ENCODE results near the gene MTA1.

MTA1 gene

DNA sequence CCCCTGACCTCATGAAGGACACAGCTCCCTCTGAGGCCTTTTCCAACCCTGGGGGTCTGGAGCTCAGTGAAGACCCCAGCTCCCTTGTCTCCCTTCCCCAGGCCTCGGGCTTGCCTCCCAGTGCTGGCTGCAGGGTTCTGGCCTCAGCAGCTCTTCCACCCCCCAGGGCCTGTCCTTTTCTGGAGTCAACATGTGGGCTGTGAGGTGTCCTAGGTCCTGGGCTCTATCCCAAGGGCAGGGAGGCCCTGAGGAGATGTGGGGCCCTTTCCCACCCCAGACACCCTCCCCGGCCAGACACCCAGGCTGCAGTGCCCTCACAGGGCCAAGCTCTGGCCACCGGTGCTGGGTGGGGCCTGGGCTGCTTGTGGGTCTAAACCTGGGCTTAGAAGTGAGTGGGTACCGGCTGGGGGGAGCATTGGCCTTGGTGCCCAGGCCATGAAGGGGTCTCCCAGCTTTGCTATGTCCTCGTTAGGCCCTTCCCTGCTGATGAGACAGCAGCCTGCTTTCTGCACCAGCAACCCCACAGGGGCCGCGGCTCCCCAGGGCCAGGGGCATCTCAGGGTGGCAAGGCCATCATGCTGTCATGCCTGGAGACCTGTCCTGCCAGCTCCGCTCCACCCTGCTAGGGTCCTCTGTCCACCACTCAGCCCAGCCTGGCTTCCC lies 52.3 kb downstream of the MTA1 start:
- DNase-seq (ENCODE audit: insufficient read length, low spot score): no peak
- TF ChIP-seq, protein P1, sequence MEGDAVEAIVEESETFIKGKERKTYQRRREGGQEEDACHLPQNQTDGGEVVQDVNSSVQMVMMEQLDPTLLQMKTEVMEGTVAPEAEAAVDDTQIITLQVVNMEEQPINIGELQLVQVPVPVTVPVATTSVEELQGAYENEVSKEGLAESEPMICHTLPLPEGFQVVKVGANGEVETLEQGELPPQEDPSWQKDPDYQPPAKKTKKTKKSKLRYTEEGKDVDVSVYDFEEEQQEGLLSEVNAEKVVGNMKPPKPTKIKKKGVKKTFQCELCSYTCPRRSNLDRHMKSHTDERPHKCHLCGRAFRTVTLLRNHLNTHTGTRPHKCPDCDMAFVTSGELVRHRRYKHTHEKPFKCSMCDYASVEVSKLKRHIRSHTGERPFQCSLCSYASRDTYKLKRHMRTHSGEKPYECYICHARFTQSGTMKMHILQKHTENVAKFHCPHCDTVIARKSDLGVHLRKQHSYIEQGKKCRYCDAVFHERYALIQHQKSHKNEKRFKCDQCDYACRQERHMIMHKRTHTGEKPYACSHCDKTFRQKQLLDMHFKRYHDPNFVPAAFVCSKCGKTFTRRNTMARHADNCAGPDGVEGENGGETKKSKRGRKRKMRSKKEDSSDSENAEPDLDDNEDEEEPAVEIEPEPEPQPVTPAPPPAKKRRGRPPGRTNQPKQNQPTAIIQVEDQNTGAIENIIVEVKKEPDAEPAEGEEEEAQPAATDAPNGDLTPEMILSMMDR (IDR thresholded peaks at IDR 0.05; ENCODE audit: insufficient read depth, missing control alignments): no peak
- no peak for FAIRE-seq

DNA sequence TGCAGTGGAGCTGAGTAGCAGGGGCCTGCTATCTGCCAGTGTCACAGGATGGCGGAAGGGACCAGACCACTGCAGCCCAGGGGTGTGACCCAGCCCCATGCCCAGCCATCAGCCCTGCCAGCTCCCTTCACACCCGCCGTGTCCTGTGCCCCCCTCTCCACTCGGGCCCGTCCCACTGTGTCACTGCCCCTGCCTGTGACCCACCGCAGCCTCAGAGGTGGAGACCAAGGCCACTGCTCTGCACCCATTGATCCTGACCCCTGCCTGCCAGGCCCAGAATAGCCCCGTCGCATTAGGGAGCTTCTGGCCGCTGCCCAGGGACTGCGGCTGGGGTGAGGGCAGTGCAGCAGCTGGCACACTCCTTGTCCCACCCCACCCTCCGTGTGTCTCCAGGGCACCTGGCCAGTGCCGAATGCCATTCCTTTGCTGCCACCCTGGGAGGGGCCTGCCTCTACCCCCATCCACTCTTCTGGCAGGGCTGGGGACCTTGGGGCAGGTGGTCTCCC lies 52.9 kb downstream of the MTA1 start:
- DNase-seq (ENCODE audit: insufficient read length, low spot score): no peak
- TF ChIP-seq, protein P1 (IDR thresholded peaks at IDR 0.05; ENCODE audit: insufficient read depth, missing control alignments): no peak
- no peak for FAIRE-seq

DNA sequence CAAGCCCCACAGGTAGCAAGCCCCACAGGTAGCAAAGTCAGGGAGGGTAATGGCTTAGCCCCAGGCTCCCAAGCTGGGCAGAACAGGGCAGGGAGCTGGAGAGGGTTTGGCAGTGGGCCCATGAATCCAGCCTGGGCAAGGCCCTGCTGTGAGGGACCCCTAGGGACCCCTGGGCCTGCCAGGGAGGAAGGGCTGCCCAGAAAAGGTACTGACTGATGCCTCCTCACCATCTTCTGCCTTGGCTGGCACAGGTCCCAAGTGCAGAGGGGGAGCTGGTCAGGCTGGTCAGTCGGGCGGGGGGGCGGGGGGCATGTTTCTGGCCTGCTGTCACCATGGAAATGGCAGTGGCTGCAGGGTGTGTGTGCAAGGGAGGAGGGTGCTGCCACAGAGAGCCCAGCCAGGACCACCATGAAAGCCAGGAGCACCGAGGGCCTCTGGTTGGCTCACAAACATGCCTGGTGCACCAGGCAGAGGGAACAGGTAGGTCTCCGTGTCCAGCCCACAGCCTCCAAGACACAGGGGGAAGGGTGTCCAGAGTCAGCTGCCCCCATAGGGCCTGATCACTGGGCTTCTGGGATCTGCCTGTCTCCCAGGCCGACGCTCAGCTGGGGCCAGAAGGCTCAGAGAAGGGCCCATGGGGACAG lies 53.5 kb downstream of the MTA1 start:
- DNase-seq (ENCODE audit: insufficient read length, low spot score) (no peak), FAIRE-seq (no peak)
- TF ChIP-seq, protein P1 (IDR thresholded peaks at IDR 0.05; ENCODE audit: insufficient read depth, missing control alignments): no peak

DNA sequence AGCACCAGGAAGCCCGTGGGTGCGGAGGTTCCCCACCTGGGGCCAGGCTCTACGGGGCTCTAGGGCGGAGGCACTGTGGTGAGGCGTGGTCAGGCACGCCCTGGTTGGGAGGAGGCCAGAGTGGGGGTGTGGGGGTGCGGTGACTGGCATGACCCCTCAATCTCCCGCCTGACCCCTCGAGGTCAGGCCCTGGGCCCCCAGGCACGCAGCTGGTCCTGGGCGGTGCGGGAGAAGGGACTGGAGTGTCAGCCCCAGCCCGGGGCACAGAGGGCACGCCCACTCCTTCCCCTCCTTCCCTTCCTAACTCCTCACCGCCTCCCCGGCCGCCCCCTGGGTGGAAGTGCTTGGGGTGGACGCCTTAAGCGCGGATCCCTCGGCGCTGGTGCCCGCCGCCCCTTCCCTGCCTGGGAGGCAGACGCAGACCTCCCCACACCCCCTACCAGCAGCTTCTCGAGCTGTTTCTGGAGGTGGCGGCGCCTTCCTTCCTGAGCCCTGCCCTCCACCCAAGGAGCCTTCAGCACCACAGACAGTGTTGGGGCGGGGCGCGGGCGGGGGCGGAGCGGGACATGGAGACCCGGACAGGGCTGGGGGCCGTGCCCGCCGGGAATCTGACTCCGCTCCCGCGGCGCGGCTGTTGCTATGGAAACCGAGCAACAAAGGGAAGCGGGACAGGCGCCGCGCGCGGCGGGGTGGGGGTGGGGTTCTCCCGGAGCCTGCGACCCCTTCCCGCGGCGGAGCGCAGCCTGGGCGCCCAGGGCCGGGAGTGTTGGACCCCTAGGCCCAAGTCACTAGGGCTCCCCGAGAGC lies 54.3 kb downstream of the MTA1 start:
- FAIRE-seq (no peak), DNase-seq (ENCODE audit: insufficient read length, low spot score) (peak; percentile 95)
- TF ChIP-seq, protein P1 (IDR thresholded peaks at IDR 0.05; ENCODE audit: insufficient read depth, missing control alignments): no peak

DNA sequence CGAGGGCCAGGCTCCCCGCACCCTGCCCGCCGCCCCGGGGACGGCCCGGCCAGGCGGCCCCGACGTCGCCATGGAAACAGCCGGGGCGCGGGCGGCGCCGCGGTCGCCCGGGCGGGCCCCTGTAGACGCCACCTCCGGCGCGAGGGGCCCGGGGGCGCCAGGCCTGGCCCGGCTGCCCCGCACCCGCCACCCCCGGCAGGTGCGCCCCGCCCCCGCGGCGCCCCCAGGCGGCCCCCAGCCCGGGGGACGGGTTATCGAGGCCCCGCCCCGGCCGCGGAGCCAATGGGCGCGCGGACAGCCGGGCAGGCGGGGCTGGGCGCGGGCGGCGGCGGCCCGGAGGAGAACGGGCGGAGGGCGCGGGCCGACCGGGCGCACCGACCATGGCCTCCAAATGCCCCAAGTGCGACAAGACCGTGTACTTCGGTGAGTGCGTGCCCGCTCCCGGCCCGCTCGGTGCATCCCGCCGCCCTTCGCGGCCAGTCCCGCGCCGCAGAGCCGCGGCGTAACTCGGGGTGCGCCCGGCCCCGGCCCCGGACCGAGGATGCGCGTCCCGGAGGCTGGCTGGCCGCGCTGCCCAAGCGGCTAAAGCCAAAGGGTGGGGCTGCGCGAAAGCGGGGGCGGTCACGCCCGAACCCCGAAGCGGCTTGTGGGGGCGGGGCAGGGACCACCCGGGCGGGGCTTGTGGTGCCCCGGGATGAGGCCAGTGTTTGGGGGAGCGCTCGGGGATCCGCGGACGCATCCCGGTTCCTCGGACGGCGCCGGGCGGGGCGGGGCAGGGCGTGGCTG lies 55.0 kb downstream of the MTA1 start, which contains the start of gene CRIP2:
Gene CRIP2, plus strand, starts transcription at position 339 of the 786 bp plus-strand sequence. Its CDS starts 42 bp downstream, at position 381.
- no peak for FAIRE-seq
- TF ChIP-seq, protein P1 (IDR thresholded peaks at IDR 0.05; ENCODE audit: insufficient read depth, missing control alignments): no peak
- DNase-seq (ENCODE audit: insufficient read length, low spot score): peak; percentile 95

DNA sequence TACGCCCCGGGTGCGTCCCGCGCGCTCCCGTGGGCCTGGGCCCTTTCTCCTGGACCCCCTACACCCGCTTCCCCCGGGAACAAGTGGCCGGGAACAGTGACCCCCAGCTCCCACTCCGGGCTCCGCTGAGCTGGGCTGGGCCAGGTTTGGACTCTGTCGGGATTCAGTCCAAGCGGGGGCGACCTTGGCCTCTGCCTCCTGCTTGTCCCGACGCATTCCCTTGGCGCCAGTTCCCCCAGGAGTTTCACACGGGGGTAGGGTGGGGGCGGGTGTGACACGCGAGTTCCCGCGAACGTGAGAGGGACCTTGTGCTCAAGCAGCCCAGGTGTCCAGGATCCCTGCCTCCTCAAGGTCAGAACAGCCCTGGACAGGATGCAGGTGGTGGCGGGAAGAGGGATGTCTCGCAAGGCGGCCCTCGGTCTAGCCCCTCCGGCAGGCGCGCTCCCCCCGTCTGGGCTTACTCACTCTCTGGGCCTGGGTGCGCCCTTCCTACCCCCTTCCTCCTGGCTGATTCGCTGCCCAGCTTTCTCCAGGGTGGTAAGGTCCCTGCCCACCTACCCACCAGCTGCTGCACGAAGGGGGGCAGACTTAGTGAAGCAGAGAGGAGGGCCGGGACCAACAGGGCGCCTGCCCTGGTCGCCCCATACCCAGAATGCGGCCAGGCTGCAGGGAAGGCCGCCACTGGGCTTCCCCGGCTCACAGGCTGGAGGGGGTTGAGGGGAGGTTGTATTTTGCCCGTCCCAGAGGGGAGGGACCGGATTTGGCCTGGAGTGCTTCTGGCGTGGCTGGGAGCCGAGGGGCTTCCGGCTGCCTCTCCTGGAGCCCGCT lies 55.9 kb downstream of the MTA1 start:
- FAIRE-seq (no peak), DNase-seq (ENCODE audit: insufficient read length, low spot score) (no peak)
- TF ChIP-seq, protein P1 (IDR thresholded peaks at IDR 0.05; ENCODE audit: insufficient read depth, missing control alignments): no peak
